HEK293 (cell line): ENCODE data around the gene DHX32.

Source experiments
- EGR2 ChIP-seq: fragments of 450-650 bp; formaldehyde crosslinking; IDR thresholded peaks from 2 replicates; pipeline ENCODE4 v1.5.1; 2016; ENCODE audit warnings: low read depth, missing biosample characterization, missing genetic modification characterization
- SETDB1 ChIP-seq: IDR thresholded peaks from one replicate; pipeline ENCODE4 v1.6.1; 2017; ENCODE audit warnings: mild to moderate bottlenecking, low read length, moderate library complexity, mixed read lengths; ENCODE audit not compliant: insufficient read length
- SP7 ChIP-seq: fragments of 450-650 bp; formaldehyde crosslinking; IDR thresholded peaks from 2 replicates; pipeline ENCODE4 v1.5.1; 2016; ENCODE audit warnings: missing biosample characterization, missing genetic modification characterization
- YY1 ChIP-seq: fragments of 450-650 bp; formaldehyde crosslinking; IDR thresholded peaks from 2 replicates; pipeline ENCODE4 v1.5.1; 2018; ENCODE audit warnings: missing biosample characterization, missing genetic modification characterization
- ZBTB7A ChIP-seq: fragments of 450-650 bp; formaldehyde crosslinking; IDR thresholded peaks from 2 replicates; pipeline ENCODE4 v1.5.1; 2016; ENCODE audit warnings: low read depth, missing biosample characterization, missing genetic modification characterization
- ZFP3 ChIP-seq: fragments of 450-650 bp; formaldehyde crosslinking; IDR thresholded peaks from 2 replicates; pipeline ENCODE4 v1.5.1; 2016; ENCODE audit warnings: low read depth, missing biosample characterization, missing genetic modification characterization
- ZFP69B ChIP-seq: fragments of 450-650 bp; formaldehyde crosslinking; IDR thresholded peaks from 2 replicates; pipeline ENCODE4 v1.5.1; 2016; ENCODE audit warnings: missing biosample characterization, missing genetic modification characterization
- ZNF121 ChIP-seq: fragments of 450-650 bp; formaldehyde crosslinking; IDR thresholded peaks from 2 replicates; pipeline ENCODE4 v1.5.1; 2016; ENCODE audit warnings: missing biosample characterization, missing genetic modification characterization
- ZNF140 ChIP-seq: fragments of 450-650 bp; formaldehyde crosslinking; IDR thresholded peaks from 2 replicates; pipeline ENCODE4 v1.5.1; 2016; ENCODE audit warnings: missing biosample characterization, missing genetic modification characterization
- ZNF157 ChIP-seq: fragments of 450-650 bp; formaldehyde crosslinking; IDR thresholded peaks from 2 replicates; pipeline ENCODE4 v1.5.1; 2016; ENCODE audit warnings: missing biosample characterization, missing genetic modification characterization
- ZNF202 ChIP-seq: fragments of 450-650 bp; formaldehyde crosslinking; IDR thresholded peaks from 2 replicates; pipeline ENCODE4 v1.5.1; 2016; ENCODE audit warnings: missing biosample characterization, missing genetic modification characterization, borderline replicate concordance
- ZNF239 ChIP-seq: fragments of 450-650 bp; formaldehyde crosslinking; IDR thresholded peaks from 2 replicates; pipeline ENCODE4 v1.5.1; 2016; ENCODE audit warnings: missing biosample characterization, missing genetic modification characterization
- ZNF311 ChIP-seq: fragments of 450-650 bp; formaldehyde crosslinking; IDR thresholded peaks from 2 replicates; pipeline ENCODE4 v1.5.1; 2017; ENCODE audit warnings: missing biosample characterization, missing genetic modification characterization, borderline replicate concordance
- ZNF335 ChIP-seq: fragments of 450-650 bp; formaldehyde crosslinking; conservative IDR thresholded peaks from 2 replicates; pipeline ENCODE4 v1.5.1; 2016; ENCODE audit warnings: missing biosample characterization, missing genetic modification characterization
- ZNF514 ChIP-seq: fragments of 450-650 bp; formaldehyde crosslinking; IDR thresholded peaks from 2 replicates; pipeline ENCODE4 v1.5.1; 2016; ENCODE audit warnings: missing biosample characterization, missing genetic modification characterization
- ZNF558 ChIP-seq: fragments of 450-650 bp; formaldehyde crosslinking; IDR thresholded peaks from 2 replicates; pipeline ENCODE4 v1.5.1; 2016; ENCODE audit warnings: missing biosample characterization, missing genetic modification characterization
- ZNF621 ChIP-seq: fragments of 450-650 bp; formaldehyde crosslinking; IDR thresholded peaks from 2 replicates; pipeline ENCODE4 v1.5.1; 2017; ENCODE audit warnings: missing biosample characterization, missing genetic modification characterization
- ZNF624 ChIP-seq: fragments of 450-650 bp; formaldehyde crosslinking; IDR thresholded peaks from 2 replicates; pipeline ENCODE4 v1.5.1; 2017; ENCODE audit warnings: missing biosample characterization, missing genetic modification characterization
- ZNF660 ChIP-seq: fragments of 450-650 bp; IDR thresholded peaks from 2 replicates; pipeline ENCODE4 v1.5.1; 2018; ENCODE audit warnings: missing biosample characterization, mild to moderate bottlenecking, missing genetic modification characterization
- ZNF76 ChIP-seq: fragments of 450-650 bp; formaldehyde crosslinking; IDR thresholded peaks from 2 replicates; pipeline ENCODE4; 2016; ENCODE audit warnings: low read depth, missing biosample characterization, missing genetic modification characterization, borderline replicate concordance
- ZNF791 ChIP-seq: fragments of 450-650 bp; formaldehyde crosslinking; IDR thresholded peaks from 2 replicates; pipeline ENCODE4 v1.5.1; 2016; ENCODE audit warnings: missing biosample characterization, missing genetic modification characterization
- ZXDB ChIP-seq: fragments of 450-650 bp; formaldehyde crosslinking; IDR thresholded peaks from 2 replicates; pipeline ENCODE4 v1.5.1; 2016; ENCODE audit warnings: missing biosample characterization, missing genetic modification characterization
- TF ChIP-seq, protein P1 (sequence below): fragments of 450-650 bp; formaldehyde crosslinking; IDR thresholded peaks from 2 replicates; pipeline ENCODE4 v1.5.1; 2017; ENCODE audit warnings: missing biosample characterization, missing genetic modification characterization
- TF ChIP-seq, protein P2 (sequence below): fragments of 450-650 bp; IDR thresholded peaks from 2 replicates; pipeline ENCODE4 v1.5.1; 2018; ENCODE audit warnings: missing biosample characterization, missing genetic modification characterization
- TF ChIP-seq, protein P3 (sequence below): fragments of 450-650 bp; formaldehyde crosslinking; IDR thresholded peaks from 2 replicates; pipeline ENCODE4 v1.5.1; 2016; ENCODE audit warnings: missing biosample characterization, missing genetic modification characterization
- TF ChIP-seq, protein P4 (sequence below): fragments of 450-650 bp; formaldehyde crosslinking; IDR thresholded peaks from 2 replicates; pipeline ENCODE4 v1.5.1; 2016; ENCODE audit warnings: missing biosample characterization, missing genetic modification characterization
- TF ChIP-seq, protein P5 (sequence below): fragments of 450-650 bp; formaldehyde crosslinking; IDR thresholded peaks from 2 replicates; pipeline ENCODE4 v1.5.1; 2016; ENCODE audit warnings: missing biosample characterization, missing genetic modification characterization
- TF ChIP-seq, protein P6 (sequence below): fragments of 450-650 bp; formaldehyde crosslinking; IDR thresholded peaks from 2 replicates; pipeline ENCODE4 v1.5.1; 2016; ENCODE audit warnings: missing biosample characterization, missing genetic modification characterization

Gene DHX32

DNA sequence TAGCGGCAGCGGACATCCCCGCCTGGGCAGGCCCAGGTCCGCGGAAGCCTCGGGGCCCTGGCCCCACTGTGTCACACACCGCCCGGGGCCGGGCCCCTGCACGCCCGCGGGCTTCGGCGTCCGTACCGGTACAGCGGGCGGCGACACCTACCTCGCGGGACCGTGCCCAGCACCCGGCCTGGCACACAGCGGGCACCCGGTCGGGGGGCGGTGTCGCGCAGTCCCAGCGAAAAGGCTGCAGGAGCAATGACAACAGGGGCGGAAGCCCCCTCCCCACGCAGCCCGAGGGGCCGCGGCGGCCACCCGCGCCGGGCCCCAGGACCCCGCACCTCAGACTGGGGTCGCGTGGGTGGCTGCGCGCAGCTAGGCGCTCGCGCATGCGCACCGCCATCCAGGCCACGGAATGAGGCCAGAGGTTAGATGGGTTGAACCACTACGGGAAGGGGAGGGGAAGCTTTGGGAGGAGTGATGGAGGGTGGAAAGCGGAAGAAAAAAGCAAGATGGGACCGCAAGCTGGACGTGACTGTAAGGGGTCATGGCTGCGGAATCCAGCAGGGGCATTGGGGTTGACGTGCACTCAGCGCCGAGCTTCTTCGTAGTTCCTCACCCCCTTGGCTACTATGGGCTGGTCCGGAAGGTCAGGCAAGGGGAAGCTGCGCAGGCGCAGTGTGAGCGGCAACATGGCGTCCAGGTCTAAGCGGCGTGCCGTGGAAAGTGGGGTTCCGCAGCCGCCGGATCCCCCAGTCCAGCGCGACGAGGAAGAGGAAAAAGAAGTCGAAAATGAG, 58.0 kb downstream of the DHX32 start, which contains the start of the genes BCCIP and UROS (continued):
- TF ChIP-seq, protein P1, sequence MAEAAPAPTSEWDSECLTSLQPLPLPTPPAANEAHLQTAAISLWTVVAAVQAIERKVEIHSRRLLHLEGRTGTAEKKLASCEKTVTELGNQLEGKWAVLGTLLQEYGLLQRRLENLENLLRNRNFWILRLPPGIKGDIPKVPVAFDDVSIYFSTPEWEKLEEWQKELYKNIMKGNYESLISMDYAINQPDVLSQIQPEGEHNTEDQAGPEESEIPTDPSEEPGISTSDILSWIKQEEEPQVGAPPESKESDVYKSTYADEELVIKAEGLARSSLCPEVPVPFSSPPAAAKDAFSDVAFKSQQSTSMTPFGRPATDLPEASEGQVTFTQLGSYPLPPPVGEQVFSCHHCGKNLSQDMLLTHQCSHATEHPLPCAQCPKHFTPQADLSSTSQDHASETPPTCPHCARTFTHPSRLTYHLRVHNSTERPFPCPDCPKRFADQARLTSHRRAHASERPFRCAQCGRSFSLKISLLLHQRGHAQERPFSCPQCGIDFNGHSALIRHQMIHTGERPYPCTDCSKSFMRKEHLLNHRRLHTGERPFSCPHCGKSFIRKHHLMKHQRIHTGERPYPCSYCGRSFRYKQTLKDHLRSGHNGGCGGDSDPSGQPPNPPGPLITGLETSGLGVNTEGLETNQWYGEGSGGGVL (tag by site-specific recombination) = 0 out of 2 replicates have a peak, but pooled peaks have one; percentile 8
- no peak for TF ChIP-seq ZNF121
- TF ChIP-seq ZNF157 (tag by site-specific recombination) = no peak
- TF ChIP-seq, protein P2, sequence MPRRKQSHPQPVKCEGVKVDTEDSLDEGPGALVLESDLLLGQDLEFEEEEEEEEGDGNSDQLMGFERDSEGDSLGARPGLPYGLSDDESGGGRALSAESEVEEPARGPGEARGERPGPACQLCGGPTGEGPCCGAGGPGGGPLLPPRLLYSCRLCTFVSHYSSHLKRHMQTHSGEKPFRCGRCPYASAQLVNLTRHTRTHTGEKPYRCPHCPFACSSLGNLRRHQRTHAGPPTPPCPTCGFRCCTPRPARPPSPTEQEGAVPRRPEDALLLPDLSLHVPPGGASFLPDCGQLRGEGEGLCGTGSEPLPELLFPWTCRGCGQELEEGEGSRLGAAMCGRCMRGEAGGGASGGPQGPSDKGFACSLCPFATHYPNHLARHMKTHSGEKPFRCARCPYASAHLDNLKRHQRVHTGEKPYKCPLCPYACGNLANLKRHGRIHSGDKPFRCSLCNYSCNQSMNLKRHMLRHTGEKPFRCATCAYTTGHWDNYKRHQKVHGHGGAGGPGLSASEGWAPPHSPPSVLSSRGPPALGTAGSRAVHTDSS (tag by site-specific recombination) = no peak
- TF ChIP-seq, protein P3, sequence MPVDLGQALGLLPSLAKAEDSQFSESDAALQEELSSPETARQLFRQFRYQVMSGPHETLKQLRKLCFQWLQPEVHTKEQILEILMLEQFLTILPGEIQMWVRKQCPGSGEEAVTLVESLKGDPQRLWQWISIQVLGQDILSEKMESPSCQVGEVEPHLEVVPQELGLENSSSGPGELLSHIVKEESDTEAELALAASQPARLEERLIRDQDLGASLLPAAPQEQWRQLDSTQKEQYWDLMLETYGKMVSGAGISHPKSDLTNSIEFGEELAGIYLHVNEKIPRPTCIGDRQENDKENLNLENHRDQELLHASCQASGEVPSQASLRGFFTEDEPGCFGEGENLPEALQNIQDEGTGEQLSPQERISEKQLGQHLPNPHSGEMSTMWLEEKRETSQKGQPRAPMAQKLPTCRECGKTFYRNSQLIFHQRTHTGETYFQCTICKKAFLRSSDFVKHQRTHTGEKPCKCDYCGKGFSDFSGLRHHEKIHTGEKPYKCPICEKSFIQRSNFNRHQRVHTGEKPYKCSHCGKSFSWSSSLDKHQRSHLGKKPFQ (tag by site-specific recombination) = no peak
- TF ChIP-seq, protein P4, sequence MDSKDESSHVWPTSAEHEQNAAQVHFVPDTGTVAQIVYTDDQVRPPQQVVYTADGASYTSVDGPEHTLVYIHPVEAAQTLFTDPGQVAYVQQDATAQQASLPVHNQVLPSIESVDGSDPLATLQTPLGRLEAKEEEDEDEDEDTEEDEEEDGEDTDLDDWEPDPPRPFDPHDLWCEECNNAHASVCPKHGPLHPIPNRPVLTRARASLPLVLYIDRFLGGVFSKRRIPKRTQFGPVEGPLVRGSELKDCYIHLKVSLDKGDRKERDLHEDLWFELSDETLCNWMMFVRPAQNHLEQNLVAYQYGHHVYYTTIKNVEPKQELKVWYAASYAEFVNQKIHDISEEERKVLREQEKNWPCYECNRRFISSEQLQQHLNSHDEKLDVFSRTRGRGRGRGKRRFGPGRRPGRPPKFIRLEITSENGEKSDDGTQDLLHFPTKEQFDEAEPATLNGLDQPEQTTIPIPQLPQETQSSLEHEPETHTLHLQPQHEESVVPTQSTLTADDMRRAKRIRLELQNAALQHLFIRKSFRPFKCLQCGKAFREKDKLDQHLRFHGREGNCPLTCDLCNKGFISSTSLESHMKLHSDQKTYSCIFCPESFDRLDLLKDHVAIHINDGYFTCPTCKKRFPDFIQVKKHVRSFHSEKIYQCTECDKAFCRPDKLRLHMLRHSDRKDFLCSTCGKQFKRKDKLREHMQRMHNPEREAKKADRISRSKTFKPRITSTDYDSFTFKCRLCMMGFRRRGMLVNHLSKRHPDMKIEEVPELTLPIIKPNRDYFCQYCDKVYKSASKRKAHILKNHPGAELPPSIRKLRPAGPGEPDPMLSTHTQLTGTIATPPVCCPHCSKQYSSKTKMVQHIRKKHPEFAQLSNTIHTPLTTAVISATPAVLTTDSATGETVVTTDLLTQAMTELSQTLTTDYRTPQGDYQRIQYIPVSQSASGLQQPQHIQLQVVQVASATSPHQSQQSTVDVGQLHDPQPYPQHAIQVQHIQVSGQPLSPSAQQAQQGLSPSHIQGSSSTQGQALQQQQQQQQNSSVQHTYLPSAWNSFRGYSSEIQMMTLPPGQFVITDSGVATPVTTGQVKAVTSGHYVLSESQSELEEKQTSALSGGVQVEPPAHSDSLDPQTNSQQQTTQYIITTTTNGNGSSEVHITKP = peak; percentile 100
- TF ChIP-seq ZNF311 (tag by site-specific recombination) = no peak
- TF ChIP-seq ZFP3 (tag by site-specific recombination) = no peak
- TF ChIP-seq ZNF76 (tag by site-specific recombination) = peak; percentile 79; the same call in 1 of the 2 replicates
- peak; percentile 75; the same call in 1 of the 2 replicates for TF ChIP-seq YY1 (tag by site-specific recombination)
- no peak for TF ChIP-seq ZNF624 (tag by site-specific recombination)
- peak; percentile 95 for TF ChIP-seq SP7 (tag by site-specific recombination)
- TF ChIP-seq ZFP69B (tag by site-specific recombination) = peak; percentile 68
- no peak for TF ChIP-seq ZNF621 (tag by site-specific recombination)
- no peak for TF ChIP-seq ZNF202 (tag by site-specific recombination)
- TF ChIP-seq ZNF140 = no peak
- peak; percentile 57 for TF ChIP-seq EGR2 (tag by site-specific recombination)
- TF ChIP-seq ZNF791 (tag by site-specific recombination) = no peak
- no peak for TF ChIP-seq ZNF514 (tag by site-specific recombination)
- TF ChIP-seq, protein P5, sequence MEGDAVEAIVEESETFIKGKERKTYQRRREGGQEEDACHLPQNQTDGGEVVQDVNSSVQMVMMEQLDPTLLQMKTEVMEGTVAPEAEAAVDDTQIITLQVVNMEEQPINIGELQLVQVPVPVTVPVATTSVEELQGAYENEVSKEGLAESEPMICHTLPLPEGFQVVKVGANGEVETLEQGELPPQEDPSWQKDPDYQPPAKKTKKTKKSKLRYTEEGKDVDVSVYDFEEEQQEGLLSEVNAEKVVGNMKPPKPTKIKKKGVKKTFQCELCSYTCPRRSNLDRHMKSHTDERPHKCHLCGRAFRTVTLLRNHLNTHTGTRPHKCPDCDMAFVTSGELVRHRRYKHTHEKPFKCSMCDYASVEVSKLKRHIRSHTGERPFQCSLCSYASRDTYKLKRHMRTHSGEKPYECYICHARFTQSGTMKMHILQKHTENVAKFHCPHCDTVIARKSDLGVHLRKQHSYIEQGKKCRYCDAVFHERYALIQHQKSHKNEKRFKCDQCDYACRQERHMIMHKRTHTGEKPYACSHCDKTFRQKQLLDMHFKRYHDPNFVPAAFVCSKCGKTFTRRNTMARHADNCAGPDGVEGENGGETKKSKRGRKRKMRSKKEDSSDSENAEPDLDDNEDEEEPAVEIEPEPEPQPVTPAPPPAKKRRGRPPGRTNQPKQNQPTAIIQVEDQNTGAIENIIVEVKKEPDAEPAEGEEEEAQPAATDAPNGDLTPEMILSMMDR (tag by site-specific recombination) = no peak; the same call in 1 of the 2 replicates
- peak; percentile 37 for TF ChIP-seq ZBTB7A (tag by site-specific recombination)
- no peak for TF ChIP-seq SETDB1
- no peak for TF ChIP-seq ZNF239 (tag by site-specific recombination)
- TF ChIP-seq ZNF335 (tag by site-specific recombination) = no peak; the same call in none of the 2 replicates
- TF ChIP-seq ZNF558 = no peak
- TF ChIP-seq, protein P6, sequence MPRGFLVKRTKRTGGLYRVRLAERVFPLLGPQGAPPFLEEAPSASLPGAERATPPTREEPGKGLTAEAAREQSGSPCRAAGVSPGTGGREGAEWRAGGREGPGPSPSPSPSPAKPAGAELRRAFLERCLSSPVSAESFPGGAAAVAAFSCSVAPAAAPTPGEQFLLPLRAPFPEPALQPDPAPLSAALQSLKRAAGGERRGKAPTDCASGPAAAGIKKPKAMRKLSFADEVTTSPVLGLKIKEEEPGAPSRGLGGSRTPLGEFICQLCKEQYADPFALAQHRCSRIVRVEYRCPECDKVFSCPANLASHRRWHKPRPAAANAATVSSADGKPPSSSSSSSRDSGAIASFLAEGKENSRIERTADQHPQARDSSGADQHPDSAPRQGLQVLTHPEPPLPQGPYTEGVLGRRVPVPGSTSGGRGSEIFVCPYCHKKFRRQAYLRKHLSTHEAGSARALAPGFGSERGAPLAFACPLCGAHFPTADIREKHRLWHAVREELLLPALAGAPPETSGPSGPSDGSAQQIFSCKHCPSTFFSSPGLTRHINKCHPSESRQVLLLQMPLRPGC (tag by site-specific recombination) = peak; percentile 89
- TF ChIP-seq ZNF660 (tag by site-specific recombination) = peak; percentile 58
- peak; percentile 98 for TF ChIP-seq ZXDB (tag by site-specific recombination)
